HG03064 (cell line): Measurements from ENCODE around the gene NEK5.

Source experiments
- ATAC-seq: cut with Tn5 transposase; IDR thresholded peaks from one replicate; pipeline ENCODE4 v1.9.1; 2021; ENCODE audit warnings: low read depth; ENCODE audit not compliant: unreplicated experiment

NEK5 gene

GRCh38 chr13:52020191-52020590, 108.7 kb downstream of the NEK5 start:
- no peak for ATAC-seq

- no peak for ATAC-seq
These were observed 112.6 kb downstream of the NEK5 start for GRCh38 chr13:52016296-52016695.

GRCh38 chr13:52012512-52012836, 116.4 kb downstream of the NEK5 start:
- no peak for ATAC-seq

- peak; percentile 99 for ATAC-seq
These were observed 117.0 kb downstream of the NEK5 start, which contains the start of gene ALG11 for GRCh38 chr13:52011632-52012511. Gene ALG11 (plus strand): TSS chr13:52012398. CDS start chr13:52012419, 21 bp downstream.

- ATAC-seq = peak; percentile 7
These were observed 117.8 kb downstream of the NEK5 start, which contains the start of gene ATP7B for GRCh38 chr13:52010890-52011631. Gene ATP7B (minus strand): TSS chr13:52011450. CDS start chr13:52011337, 113 bp downstream.

- ATAC-seq = no peak
These were observed 118.9 kb downstream of the NEK5 start for GRCh38 chr13:52009946-52010345.

- no peak for ATAC-seq
These were observed 122.2 kb downstream of the NEK5 start for GRCh38 chr13:52006523-52007245.

GRCh38 chr13:52005841-52006522, 122.9 kb downstream of the NEK5 start:
- no peak for ATAC-seq

- ATAC-seq = no peak
These were observed 124.2 kb downstream of the NEK5 start for GRCh38 chr13:52004511-52005170.

GRCh38 chr13:52003541-52003940, 125.3 kb downstream of the NEK5 start:
- no peak for ATAC-seq

GRCh38 chr13:52002361-52002760, 126.5 kb downstream of the NEK5 start:
- ATAC-seq = no peak

- ATAC-seq = no peak
These were observed 127.6 kb downstream of the NEK5 start for GRCh38 chr13:52001120-52001731.

- ATAC-seq = no peak
These were observed 129.0 kb downstream of the NEK5 start for GRCh38 chr13:51999921-52000320.

- no peak for ATAC-seq
These were observed 129.4 kb downstream of the NEK5 start for GRCh38 chr13:51999510-51999911.

GRCh38 chr13:51998723-51999509, 130.0 kb downstream of the NEK5 start:
- ATAC-seq = no peak

- ATAC-seq = no peak
These were observed 131.1 kb downstream of the NEK5 start for GRCh38 chr13:51997641-51998330.

- ATAC-seq = no peak
These were observed 131.7 kb downstream of the NEK5 start for GRCh38 chr13:51997186-51997585.

GRCh38 chr13:51996641-51997040, 132.2 kb downstream of the NEK5 start:
- ATAC-seq = no peak
